HPDE6-E6E7 (cell line): ENCODE data around the gene GTF2F2.
A peak's percentile ranks its signal among the peaks of the same experiment; 100 is the strongest.

Experiments
- DNase-seq: peaks from one replicate; pipeline ENCODE4 v3.0.0; 2011; ENCODE audit warnings: missing footprints; ENCODE audit errors: extremely low spot score

The GTF2F2 gene

DNA sequence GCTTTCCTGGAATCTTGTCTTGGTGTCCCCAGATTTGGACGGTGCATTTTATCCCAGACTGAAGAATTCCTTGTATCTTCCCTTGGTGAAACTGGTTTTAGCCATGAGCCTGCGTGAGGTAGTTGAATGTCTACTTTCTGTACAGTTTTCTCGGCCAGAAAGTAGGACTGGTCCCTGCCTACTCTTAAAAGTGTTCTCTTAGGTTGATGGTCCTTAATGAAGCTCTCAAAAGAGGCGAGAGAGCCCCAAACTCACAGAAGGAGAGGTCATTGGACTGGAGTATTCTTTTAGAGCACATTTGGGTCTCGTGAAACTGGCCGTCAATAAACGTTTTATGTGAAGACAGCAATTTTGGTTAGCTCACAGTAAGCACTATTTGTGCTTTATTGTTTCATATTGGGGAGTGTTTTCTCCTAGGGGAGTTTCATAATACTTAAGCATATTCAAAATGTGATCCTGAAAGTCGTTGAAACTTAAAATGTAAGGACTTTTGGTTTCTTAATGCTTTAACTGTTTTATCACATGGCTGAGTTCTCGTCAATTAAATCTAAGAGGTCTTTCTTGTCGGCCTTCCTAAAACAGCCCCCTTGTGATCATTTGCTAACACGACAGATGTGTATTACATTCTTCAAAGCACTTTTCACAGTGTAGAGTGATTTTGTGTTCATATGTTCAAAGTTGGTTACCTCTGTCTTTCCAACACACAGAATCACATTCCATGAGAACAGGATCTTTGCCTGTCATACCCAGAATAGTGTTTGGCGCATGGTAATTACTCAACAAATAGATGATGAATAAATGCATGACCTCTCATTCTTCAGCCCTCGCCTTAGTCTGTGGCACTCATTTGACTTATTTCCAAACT, 889 bp downstream of the GTF2F2 start:
- DNase-seq = no peak

DNA sequence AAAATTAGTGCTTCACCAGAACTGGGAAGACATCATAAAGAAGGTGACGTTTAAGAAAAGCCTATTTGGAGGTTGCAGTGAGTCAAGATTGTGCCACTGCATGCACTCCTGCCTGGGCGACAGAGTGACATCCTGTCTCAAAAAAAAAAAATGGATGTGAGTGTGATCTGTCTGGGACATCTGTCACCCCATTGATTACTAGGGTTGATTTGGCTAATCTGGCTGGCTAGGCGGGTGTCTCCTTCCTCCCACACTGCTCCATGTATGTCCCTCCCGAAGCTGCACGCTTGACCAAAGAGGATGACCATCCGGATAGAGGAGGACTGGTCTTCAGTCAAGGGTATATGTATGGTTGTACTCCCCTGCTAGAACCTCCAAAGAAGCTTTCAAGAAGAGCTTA, 2.6 kb downstream of the GTF2F2 start:
- no peak for DNase-seq

DNA sequence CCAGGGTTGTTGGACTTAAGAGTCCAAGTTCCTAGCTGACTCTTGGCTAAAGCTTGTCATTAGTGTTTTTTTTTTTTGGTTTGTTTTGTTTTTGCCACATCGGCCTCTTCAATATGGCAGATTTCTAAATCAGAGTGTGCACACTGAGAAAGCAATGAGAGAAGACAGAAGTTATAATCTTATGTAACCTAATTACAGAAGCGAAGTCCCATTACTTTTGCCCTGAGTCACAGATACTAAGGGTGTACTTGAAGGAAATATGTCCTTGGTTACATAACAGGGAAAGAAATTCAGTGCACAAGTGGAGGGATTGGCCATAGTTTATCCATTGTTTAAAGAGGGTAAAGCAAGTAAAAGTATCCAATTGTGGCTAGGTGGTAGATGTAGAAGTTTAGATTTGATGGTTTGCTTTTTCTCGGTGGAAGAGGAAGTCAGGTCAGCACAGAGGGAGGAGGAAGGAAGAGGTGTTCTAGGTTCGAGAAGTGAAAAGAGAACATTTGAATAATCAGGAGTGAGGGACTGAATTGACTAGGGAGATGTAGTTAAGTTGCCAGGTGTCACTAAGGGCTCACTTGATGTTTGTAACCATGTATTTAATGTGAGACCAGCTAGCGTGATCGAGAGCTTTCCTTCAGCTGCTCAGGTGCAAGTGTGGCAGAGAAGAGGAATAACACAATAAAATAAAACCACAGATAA, 12.2 kb downstream of the GTF2F2 start:
- no peak for DNase-seq

DNA sequence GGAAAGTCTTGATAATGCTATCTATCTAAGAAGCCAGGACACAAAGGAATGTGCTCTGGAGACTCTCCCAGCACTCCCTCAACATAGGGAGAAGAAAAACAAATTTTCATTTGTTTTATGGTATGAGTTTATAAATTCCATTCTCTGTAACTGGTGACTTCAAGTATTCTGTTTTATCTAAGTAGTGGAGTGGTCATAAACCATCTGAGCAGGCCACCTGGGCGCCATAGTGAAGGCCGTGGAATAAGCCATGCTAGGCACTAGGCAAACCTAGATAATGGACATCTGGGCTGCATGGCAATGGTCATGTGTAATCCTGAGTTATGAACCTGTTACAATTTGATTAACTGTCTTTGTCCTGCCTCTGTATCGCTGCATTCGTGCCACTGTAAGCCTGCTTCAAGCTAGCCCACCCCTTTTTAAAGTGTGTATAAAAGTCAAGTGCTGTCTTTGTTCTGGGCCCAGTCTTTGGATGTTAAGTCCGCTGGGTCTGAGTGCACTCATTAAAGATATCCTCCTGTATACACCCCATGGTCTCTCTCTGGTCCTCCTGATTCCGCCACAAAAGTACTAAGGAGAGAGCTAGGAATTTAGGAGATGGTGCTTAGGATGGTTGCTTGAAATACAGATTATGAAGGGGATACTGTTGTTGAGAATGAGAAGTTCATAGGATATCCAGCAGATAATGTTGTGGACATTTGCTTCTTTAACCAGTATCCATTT, 13.2 kb downstream of the GTF2F2 start:
- DNase-seq = no peak

DNA sequence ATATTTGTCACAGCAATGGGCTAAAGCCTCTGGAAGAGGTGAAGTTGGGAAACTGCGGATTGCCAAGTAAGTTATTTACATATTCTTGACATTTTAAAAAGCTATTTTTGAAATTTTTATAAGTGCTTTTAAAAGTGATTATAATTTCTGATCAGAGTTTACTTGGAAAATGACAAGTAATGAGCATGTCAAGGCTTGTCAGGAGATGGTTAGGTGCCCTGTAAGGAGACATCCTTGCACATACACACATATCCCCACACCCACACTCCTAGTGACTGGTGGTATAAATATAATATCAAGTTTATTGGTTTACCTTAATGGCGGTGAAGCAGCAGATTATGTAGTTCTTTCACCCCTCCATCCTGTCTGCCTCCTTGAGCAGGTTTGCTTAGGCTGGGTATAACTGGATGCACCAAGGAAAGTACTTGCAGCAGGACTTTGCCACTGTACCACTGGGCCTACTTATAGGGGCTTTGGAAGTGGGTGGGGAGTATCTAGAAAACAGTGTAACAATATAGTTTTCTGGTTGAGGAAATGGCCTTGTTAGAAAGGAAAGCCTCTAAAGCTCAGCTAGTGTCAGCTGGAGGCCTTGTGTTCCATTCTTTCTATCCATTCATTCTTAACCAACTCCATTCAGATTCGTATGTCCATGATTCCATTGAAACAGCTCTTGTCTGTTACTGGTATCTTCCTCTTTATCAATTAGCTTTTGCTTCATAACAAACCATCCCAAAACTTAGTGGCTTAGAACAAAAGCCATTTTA, 16.6 kb downstream of the GTF2F2 start:
- no peak for DNase-seq

DNA sequence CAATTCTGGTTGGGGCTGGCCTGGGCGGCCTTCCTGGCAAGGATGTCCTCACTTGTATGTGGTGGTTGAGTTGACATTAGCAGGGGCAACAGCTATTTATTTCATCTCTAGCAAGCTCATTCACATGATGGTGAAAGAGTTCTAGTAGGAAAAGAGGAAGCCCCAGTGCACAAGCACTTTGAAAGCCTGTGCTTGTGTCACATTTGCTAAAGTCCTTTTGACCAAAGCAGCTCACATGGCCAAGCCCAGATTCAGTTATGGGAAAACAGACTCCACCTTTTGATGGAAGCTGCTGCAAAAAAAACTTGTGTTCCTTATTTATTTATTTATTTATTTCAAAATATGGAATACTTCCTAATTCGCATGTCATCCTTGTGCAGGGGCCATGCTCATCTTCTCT, 17.2 kb downstream of the GTF2F2 start:
- DNase-seq = no peak

DNA sequence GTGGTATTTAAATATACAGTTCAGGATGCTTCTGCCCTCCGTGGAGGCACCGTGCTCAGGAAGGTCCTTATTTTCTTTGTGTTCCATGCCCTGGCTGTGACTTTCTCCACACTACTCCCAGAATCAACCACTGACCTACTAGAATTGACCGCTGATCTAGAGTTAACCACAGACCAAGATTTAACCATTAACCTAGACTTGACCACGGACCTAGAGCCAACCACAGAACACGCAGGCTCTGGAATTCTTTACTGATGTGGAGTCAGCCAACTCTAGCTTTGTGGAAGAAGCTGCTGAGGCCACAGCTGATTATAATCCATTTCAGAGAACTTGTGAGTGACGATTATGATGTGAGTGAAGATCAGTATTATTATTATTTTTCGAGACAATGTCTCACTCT, 18.0 kb downstream of the GTF2F2 start:
- no peak for DNase-seq

DNA sequence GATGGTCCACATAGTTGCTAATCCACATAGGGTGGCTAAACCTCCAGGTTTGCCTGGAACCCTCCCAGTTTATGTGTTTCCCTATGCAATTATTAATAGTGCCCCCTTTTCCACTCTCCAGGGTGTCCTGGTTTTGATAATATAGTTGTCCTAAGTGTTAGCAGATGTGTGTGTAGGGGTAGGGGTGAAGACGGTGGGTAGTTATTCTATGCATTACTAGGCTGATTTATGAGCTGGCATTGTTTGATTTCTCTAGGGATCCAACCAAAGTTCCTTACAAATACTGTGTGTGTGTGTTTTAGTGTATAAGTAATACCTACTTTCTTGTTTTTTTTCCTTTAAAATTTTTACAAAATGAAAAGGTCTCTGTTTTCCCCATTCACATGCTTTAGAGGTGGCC, 21.1 kb downstream of the GTF2F2 start:
- DNase-seq = no peak

DNA sequence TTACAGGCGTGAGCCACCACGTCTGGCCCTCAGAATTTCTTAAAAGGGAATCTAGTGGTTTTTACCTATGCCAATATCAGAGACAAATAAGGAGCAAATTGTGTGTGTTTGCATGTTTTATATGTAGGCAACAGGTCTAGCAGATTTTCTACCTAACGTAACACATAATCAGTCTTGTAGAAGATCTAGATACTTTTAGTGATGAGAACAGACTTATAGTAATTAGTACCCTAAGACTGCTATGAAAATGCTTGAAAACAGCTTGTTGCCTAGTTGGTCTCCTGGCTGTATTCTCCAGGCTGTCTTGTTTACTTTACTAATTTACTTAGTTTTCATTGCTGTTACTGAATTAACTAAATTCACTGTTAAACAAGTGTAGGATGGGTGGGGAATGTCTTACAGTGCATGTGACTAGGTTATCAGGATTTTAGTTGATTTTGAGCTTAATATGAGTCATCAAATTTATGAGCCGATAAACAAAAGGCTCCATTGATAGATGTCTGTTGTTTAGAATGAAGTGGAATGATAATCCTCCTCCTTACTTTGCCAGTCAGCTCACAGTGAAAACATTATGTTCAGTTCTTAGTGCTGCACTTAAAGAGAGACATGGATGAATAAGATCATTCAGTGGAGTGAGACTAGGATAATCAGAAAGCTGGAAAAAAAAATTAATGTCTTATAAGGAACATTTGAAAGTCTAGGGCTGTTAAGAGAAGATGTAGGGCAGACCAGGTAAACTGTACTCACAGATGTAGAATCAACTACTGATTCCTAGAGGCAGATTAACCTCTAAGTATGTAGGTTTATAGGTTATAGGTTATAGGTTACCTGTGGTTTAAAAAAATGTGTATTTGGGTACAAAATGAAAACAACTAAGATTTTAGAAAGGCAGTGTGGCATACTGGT, 22.4 kb downstream of the GTF2F2 start:
- DNase-seq = no peak

DNA sequence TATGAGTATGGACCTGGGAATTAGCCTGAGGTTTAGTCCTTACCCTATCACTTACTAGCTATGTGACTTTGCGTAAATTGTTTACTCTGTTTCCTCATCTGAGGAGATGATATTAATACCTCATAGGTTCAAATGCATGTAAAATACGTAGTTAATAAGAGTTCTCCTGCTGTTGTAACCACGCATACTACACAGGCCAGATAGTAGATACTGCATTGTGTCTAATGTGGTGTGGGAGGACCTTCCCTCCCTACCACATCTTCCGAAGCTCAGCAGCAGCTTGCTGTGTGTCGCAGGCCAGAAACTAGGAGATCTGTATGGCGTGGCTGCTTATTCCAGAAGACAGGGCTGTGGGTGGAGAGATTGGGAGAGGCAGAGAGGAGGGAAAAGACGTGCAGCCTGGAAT, 23.0 kb downstream of the GTF2F2 start:
- DNase-seq = no peak

DNA sequence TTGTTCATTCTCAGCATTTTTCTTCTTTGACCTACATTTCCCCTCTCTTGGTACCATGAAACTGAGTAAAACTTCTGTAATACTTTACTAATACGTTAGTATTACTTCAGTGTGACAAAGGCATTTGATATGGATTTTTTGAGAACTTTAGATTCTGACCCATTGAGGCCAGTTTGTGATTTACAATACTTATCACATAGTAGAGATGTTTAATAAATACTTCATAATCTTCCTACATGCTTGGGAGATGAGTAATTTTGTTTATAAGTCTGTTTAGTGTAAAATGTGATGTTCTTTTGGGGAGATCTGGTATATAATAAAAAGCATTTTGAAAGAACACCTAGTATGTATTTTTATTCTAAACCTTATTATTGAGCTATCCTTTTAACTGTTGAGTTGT, 29.7 kb downstream of the GTF2F2 start:
- no peak for DNase-seq

DNA sequence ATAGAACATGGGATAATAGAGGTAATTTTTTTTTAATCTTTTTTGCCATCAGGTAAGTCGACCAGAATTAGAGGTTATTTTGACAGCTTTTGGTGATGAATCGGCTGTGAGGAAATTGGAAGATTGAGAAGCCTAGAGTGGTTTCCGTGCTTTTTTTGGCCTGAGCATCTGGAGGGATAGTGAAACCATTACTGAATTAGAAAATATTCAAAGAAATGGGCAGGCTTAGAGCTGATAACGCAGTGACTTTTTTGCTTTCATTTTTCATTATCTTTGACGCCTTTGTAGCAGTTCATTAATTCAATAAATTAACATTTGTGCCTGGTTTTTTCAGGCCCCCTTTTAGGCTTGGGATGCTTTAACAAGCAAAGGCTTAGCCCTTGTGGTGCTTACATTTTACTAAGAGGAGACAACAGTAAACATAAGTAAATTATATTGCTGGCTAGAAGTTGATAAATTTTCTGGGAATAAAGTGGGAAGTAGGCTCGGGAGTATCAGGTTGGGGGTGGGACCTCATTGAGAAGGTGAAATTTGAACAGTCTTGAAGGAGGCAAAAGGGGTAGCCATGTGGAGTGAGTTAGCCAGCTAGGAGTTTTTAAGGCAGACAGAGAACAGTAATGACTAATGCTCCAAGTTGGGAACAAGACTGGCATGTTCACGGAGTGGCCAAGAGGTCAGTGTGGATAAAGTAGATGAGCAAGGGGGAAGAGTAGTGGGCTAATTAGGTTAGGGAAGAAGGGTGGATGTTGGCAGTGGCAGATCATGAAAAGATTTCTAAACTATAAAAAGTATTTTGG, 36.5 kb downstream of the GTF2F2 start:
- no peak for DNase-seq

DNA sequence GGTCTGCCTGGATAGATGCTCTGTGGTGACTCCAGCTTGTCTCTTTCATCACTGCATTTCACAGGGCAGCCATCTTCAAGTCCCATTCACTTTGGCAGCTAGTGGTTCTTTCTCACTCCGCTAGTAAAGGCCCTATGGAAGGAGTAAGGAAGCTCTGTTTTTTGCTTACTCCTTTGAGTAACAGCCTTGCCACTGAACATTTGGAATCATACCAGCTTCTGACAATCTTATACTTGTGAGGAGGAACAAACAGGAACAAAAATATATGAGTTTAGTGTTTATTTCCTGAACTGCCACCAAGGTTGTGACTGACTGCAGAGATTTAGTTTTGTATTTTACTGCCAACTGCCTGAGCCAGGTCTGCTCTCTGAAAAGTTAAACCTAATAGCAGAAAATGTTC, 41.9 kb downstream of the GTF2F2 start:
- no peak for DNase-seq

DNA sequence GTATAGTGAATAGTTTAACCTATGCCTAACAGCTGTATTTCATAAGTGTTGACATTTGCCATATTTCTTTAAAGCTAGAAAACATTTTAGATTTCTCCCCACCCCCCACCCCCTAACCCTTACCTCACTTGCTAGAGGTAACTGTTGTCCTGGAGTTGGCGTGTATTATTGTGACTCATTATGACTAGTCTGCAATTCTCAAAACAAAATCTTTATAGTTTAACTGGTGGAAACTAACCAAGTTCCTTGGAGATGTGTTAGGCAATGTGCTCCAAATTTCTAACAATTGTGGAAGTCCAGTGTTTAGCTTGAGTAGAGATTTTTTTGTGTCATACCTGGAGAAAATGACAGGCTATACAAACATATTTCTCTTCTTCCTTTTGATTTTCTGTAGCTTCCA, 42.5 kb downstream of the GTF2F2 start:
- DNase-seq = peak; percentile 29

DNA sequence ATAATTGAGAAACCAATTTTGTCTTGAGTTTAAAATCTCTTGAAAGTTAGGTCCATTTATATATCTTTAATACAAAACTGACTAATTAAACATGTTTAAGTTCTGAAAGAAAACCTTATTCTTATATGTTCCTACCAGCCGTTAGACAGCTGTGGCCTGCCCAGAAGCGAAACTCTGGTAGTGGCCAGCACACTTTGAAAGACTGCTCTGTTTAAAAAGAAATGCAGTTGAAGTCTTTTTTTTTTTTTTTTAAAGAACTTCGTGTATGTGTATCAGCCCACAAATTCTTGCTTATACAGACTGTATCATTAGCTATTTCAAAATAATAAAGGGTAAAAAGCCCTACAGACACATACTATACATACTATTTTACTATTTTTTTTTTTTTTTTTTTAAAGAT, 46.5 kb downstream of the GTF2F2 start:
- DNase-seq = no peak

DNA sequence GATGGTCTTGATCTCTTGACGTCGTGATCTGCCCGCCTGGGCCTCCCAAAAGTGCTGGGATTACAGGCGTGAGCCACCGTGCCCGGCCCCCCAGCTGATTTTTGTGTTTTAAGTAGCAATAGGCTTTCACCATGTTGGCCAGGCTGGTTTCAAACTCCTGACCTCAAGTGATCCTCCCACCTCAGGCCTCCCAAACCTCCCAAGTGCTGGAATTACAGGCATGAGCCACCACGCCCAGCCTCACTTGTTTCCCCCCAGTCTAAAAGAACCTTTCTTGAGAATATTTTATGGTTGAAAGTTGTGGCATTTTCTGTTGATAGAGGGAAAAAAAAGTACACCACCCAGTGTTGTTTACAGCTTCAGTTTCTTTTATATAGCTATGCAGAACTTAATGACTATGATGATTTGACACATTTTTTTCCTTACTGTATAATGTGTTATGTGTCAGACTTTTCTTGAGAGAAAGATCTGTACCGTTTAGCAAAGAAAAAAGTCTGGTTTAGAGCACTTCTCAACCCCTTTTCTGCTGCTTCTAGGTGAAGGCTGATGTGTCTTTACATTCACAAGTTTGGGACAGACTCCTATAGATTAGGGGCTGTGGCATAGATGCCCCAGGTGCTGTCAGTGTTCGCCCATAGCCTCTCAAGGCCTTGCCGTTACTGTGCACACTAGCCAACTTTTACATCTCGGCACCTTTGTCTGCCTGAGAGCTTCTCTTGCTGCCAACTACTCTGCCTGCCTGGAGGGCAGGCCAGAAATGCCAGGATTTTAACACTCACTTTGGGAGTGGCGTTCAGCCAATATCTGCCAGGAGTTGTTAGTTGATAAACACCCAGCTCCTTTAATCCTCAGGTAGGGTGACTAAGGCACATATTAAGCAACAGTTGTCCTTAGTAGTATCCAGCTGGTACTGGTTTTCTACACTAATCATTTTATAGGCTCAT, 47.6 kb downstream of the GTF2F2 start:
- peak; percentile 57 for DNase-seq

DNA sequence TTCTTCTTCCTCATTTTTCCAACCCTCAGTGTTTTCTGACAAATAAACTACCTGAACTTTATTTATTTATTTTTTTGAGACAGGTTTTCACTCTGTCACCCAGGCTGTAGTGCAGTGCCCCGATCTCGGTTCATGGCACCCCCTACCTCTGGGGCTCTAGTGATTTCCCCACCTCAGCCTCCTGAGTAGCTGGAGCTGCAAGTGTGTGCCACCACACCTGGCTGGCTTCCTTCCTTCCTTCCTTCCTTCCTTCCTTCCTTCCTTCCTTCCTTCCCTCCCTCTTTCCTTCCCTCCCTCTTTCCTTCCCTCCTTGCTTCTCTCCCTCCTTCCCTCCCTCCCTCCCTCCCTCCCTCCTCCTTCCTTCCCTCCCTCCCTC, 48.2 kb downstream of the GTF2F2 start:
- DNase-seq = no peak

DNA sequence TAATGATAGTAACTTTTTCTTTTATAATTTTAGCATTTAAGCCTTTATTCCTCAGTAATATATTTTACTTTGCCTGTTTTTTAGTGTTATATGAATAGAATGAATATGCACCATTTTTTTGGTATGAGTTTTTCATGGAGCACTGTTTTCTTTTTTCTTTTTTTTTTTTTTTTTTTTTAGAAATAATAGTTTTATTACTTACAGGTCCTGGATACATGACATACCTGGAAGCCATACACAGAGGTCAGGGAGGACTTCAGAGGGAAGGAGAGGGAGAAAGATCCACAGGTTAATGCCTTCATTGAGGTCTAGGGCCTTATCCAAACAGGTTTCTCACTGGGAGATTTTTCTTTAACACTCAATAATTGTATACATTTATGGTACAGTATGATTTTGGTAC, 54.2 kb downstream of the GTF2F2 start:
- DNase-seq = no peak
